IPS DF 6.9 (cell line): Measurements from ENCODE around the gene PCBD2.
"Not testable (repeated sequence)": the region's sequence is repeated elsewhere in the genome, so short reads cannot be mapped to it uniquely, and the experiment has no call there.

Source experiments
- DNase-seq: peaks from one replicate; pipeline ENCODE4 v3.0.0-alpha.2; 2013; ENCODE audit warnings: low read depth, low spot score
- H3K27ac ChIP-seq: one replicate; pipeline ENCODE4 v1.5.1; 2013; ENCODE audit warnings: low read length, control low read depth
- H3K27me3 ChIP-seq: 2 replicates; pipeline ENCODE4 v1.6.1; 2013; ENCODE audit warnings: mild to moderate bottlenecking, low read length; ENCODE audit not compliant: control insufficient read depth, insufficient read depth
- H3K36me3 ChIP-seq: 2 replicates; pipeline ENCODE4 v1.6.1; 2013; ENCODE audit warnings: low read length; ENCODE audit not compliant: control insufficient read depth, insufficient read depth
- H3K4me1 ChIP-seq: 2 replicates; pipeline ENCODE4 v1.6.1; 2013; ENCODE audit warnings: low read length; ENCODE audit not compliant: control insufficient read depth, insufficient read depth
- H3K4me3 ChIP-seq: 2 replicates; pipeline ENCODE4 v1.5.1; 2013; ENCODE audit warnings: mild to moderate bottlenecking, low read length
- H3K9me3 ChIP-seq: 2 replicates; pipeline ENCODE4 v1.6.1; 2013; ENCODE audit warnings: low read length, inconsistent platforms; ENCODE audit not compliant: control insufficient read depth, insufficient read depth
- WGBS: extraction: QIAGEN DNeasy Blood & Tissue Kit; methylation state at CpG from one replicate; pipeline ENCODE4 v1.1.7; 2013; ENCODE audit warnings: mixed read lengths, missing lambda C conversion rate; ENCODE audit not compliant: insufficient read length, insufficient coverage; 5-methylcytosine and 5-hydroxymethylcytosine counted together

The PCBD2 gene

GRCh38 chr5:134979416-134979815 is 74.5 kb downstream of the PCBD2 start:
- no peak for DNase-seq
- no peaks in the 10 kb centered on the region; the same call in 1 of the 2 replicates for H3K9me3 ChIP-seq
- WGBS, result no CpG with 5 or more reads among the region's 3 CpGs
- H3K4me1 ChIP-seq, result no peaks in the 10 kb centered on the region
- H3K36me3 ChIP-seq, result no peaks in the 10 kb centered on the region
- H3K4me3 ChIP-seq, result no peak overlapping the region
- no peak overlapping the region for H3K27ac ChIP-seq
- no peaks in the 10 kb centered on the region for H3K27me3 ChIP-seq

GRCh38 chr5:134982230-134982629 is 77.3 kb downstream of the PCBD2 start:
- no peaks in the 10 kb centered on the region for H3K9me3 ChIP-seq
- H3K27ac ChIP-seq, result no peak overlapping the region
- WGBS, result no CpG with 5 or more reads among the region's 1 CpG
- no peak for DNase-seq
- no peaks in the 10 kb centered on the region for H3K36me3 ChIP-seq
- no peaks in the 10 kb centered on the region for H3K27me3 ChIP-seq
- H3K4me1 ChIP-seq, result no peaks in the 10 kb centered on the region
- no peak overlapping the region for H3K4me3 ChIP-seq

- H3K4me3 ChIP-seq, result no peak overlapping the region
- H3K36me3 ChIP-seq, result no peaks in the 10 kb centered on the region
- no CpG with 5 or more reads among the region's 3 CpGs for WGBS
- DNase-seq, result no peak
- H3K9me3 ChIP-seq, result no peaks in the 10 kb centered on the region
- peaks cover 2% of the 10 kb centered on the region; the same call in 1 of the 2 replicates for H3K4me1 ChIP-seq
- no peak overlapping the region for H3K27ac ChIP-seq
- no peaks in the 10 kb centered on the region for H3K27me3 ChIP-seq
Observed at GRCh38 chr5:134989266-134989830, 84.4 kb downstream of the PCBD2 start.

- not testable (repeated sequence) for DNase-seq, H3K9me3 ChIP-seq, H3K4me1 ChIP-seq, H3K27ac ChIP-seq, H3K27me3 ChIP-seq, H3K4me3 ChIP-seq, H3K36me3 ChIP-seq
- no CpG with 5 or more reads among the region's 5 CpGs for WGBS
Observed at GRCh38 chr5:134990183-134990582, 85.3 kb downstream of the PCBD2 start.

GRCh38 chr5:134992148-134992547 is 87.2 kb downstream of the PCBD2 start:
- Histone ChIP-seq H3K27me3 (no peaks in the 10 kb centered on the region), H3K27ac (no peak overlapping the region), H3K9me3 (no peaks in the 10 kb centered on the region), H3K4me3 (no peak overlapping the region), H3K36me3 (no peaks in the 10 kb centered on the region), H3K4me1 (peaks cover 2% of the 10 kb centered on the region; the same call in 1 of the 2 replicates)
- DNase-seq, result no peak
- no CpG with 5 or more reads among the region's 5 CpGs for WGBS

- no peaks in the 10 kb centered on the region for H3K36me3 ChIP-seq
- H3K27ac ChIP-seq, result no peak overlapping the region
- H3K9me3 ChIP-seq, result no peaks in the 10 kb centered on the region
- no peaks in the 10 kb centered on the region for H3K27me3 ChIP-seq
- WGBS, result no CpG with 5 or more reads among the region's 2 CpGs
- H3K4me1 ChIP-seq, result peaks cover 2% of the 10 kb centered on the region; the same call in 1 of the 2 replicates
- no peak for DNase-seq
- no peak overlapping the region for H3K4me3 ChIP-seq
Observed at GRCh38 chr5:134993161-134993560, 88.2 kb downstream of the PCBD2 start.

- no peak overlapping the region for H3K27ac ChIP-seq
- no peaks in the 10 kb centered on the region for H3K27me3 ChIP-seq
- WGBS, result no CpG with 5 or more reads among the region's 2 CpGs
- DNase-seq, result no peak
- no peak overlapping the region for H3K4me3 ChIP-seq
- H3K9me3 ChIP-seq, result no peaks in the 10 kb centered on the region
- H3K4me1 ChIP-seq, result peaks cover 2% of the 10 kb centered on the region; the same call in 1 of the 2 replicates
- no peaks in the 10 kb centered on the region for H3K36me3 ChIP-seq
Observed at GRCh38 chr5:134994560-134995156, 89.7 kb downstream of the PCBD2 start.

GRCh38 chr5:134995850-134996402 is 91.0 kb downstream of the PCBD2 start:
- Histone ChIP-seq H3K27ac (no peak overlapping the region), H3K36me3 (no peaks in the 10 kb centered on the region), H3K4me1 (no peaks in the 10 kb centered on the region), H3K9me3 (no peaks in the 10 kb centered on the region), H3K4me3 (no peak overlapping the region), H3K27me3 (no peaks in the 10 kb centered on the region)
- no peak for DNase-seq
- no CpG with 5 or more reads among the region's 8 CpGs for WGBS

- H3K4me3 ChIP-seq, result no peak overlapping the region
- no peaks in the 10 kb centered on the region for H3K36me3 ChIP-seq
- no peak overlapping the region for H3K27ac ChIP-seq
- no CpG with 5 or more reads among the region's 11 CpGs for WGBS
- H3K9me3 ChIP-seq, result no peaks in the 10 kb centered on the region
- no peaks in the 10 kb centered on the region for H3K4me1 ChIP-seq
- H3K27me3 ChIP-seq, result no peaks in the 10 kb centered on the region
- DNase-seq, result no peak
Observed at GRCh38 chr5:134997015-134997414, 92.1 kb downstream of the PCBD2 start.

- not testable (repeated sequence) for DNase-seq, H3K4me1 ChIP-seq, H3K36me3 ChIP-seq, H3K9me3 ChIP-seq, H3K4me3 ChIP-seq, H3K27ac ChIP-seq, H3K27me3 ChIP-seq
- no CpG with 5 or more reads among the region's 5 CpGs for WGBS
Observed at GRCh38 chr5:134998068-134998467, 93.1 kb downstream of the PCBD2 start.

- Histone ChIP-seq H3K9me3 (no peaks in the 10 kb centered on the region), H3K36me3 (no peaks in the 10 kb centered on the region), H3K4me1 (no peaks in the 10 kb centered on the region), H3K4me3 (no peak overlapping the region), H3K27ac (no peak overlapping the region), H3K27me3 (no peaks in the 10 kb centered on the region)
- DNase-seq, result no peak
- WGBS, result no CpG with 5 or more reads among the region's 3 CpGs
Observed at GRCh38 chr5:135004376-135004775, 99.4 kb downstream of the PCBD2 start.
